Right lobe of liver (tissue), 6 donors: ENCODE results near the gene BCL2. TPM values are rescaled to one million over a fixed set of nuclear protein-coding genes. Genes with fewer than 3 reads are reported as not detected.
A peak's percentile ranks its signal among the peaks of the same experiment; 100 is the strongest.

Source experiments
- ATAC-seq, 4 donors: fragments of 200-7000 bp; cut with Tn5 transposase; one replicate each; pipeline ENCODE4 v1.9.1; 2020; ENCODE audit warnings: mild to moderate bottlenecking in 4 of 4, moderate library complexity in 4 of 4
- DNase-seq, 3 donors: peaks; one replicate each; pipeline ENCODE4 v3.0.0-alpha.2; 2020
- H3K27ac ChIP-seq, 3 donors: fragments of 200-600 bp; one replicate each; pipeline ENCODE4 v1.8.0; 2022
- H3K27me3 ChIP-seq, 2 donors: fragments of 200-600 bp; one replicate each; pipeline ENCODE4 v1.8.0; 2022
- H3K36me3 ChIP-seq, 4 donors: fragments of 200-600 bp; sonication (generic) in 1 of 4; one replicate each; pipeline versions ENCODE4 v1.5.1 to v1.8.0; 2017 to 2022; ENCODE audit warnings: control low read depth in 1 of 4
- H3K4me1 ChIP-seq, 4 donors: fragments of 200-600 bp; sonication (generic) in 1 of 4; one replicate each; pipeline versions ENCODE4 v1.5.1 to v1.8.0; 2017 to 2022; ENCODE audit warnings: control low read depth in 1 of 4
- H3K4me3 ChIP-seq, 3 donors: fragments of 200-600 bp; one replicate each; pipeline ENCODE4 v1.8.0; 2022
- H3K9me3 ChIP-seq, 4 donors: fragments of 200-600 bp; sonication (generic) in 1 of 4; one replicate each; pipeline versions ENCODE4 v1.5.1 to v1.8.0; 2017 to 2022; ENCODE audit warnings: control low read depth in 1 of 4
- CTCF ChIP-seq, 4 donors: fragments of 200-600 bp in 3 of 4; fragments of 450-650 bp in 1 of 4; IDR thresholded peaks; one replicate each; pipeline versions ENCODE4 v1.5.1 to v1.8.0; 2016 to 2022; ENCODE audit warnings: antibody characterized with exemption in 4 of 4, mild to moderate bottlenecking in 2 of 4
- POLR2A ChIP-seq: fragments of 450-650 bp; IDR thresholded peaks from one replicate; pipeline ENCODE4 v1.6.1; 2017; ENCODE audit warnings: antibody characterized with exemption, mild to moderate bottlenecking
- WGBS: methylation state at CpG from one replicate; pipeline ENCODE4 v1.1.6; 2018; ENCODE audit warnings: low coverage, low lambda C conversion rate; ENCODE audit not compliant: insufficient coverage; ENCODE audit errors: missing lambda C conversion rate; 5-methylcytosine and 5-hydroxymethylcytosine counted together
- intact Hi-C, 2 donors: fragments of 100-400 bp; cut with DNase I; formaldehyde crosslinking; loops; one replicate each; pipeline versions ENCODE4 v1.11.2 to v1.14.1; 2022
- total RNA-seq, 6 experiments: library from RNA; depleted of rRNA in 2 of 6; stranded (reverse); fragments of >200 nt in 2 of 6; fragmentation: NEBNext Ultra II Directional in 3 of 6; extraction: Animal tissue kit (Norgen Biotek cat#: 25700) in 3 of 6; gene quantifications; one replicate each; pipeline versions ENCODE4 v1.1.0 to v1.2.4, GENCODE V29; 2016 to 2023
- donor health status: DM: no; HTN: yes; CAD: no.
- donor health status: DM: no; HTN: no; CAD: no.
- donor health status: DM: no; HTN: no; CAD: no.
- donor health status: DM: no; HTN: yes; CAD: no.
- donor health status: DM: no; HTN: yes; CAD: no.

The BCL2 gene
- total RNA-seq, 6 experiments from 2014 or later: 0.73 to 4.7 (median 2.7) TPM

GRCh38 chr18:63126134-63127069 lies 193.2 kb downstream of the BCL2 start:
- no peak for ATAC-seq
- 56% methylated on average over 12 of the region's 12 CpGs for WGBS
- intact Hi-C loops: loop anchor here in 1 of 2 donors (10.0 kb wide), 1 partner anchor 208 kb away; no protein-coding TSS in a partner anchor

GRCh38 chr18:63120620-63121019 lies 198.9 kb downstream of the BCL2 start:
- whole genome bisulfite sequencing: 76% methylated on average over 4 of the region's 4 CpGs
- DNase-seq (no peak), ATAC-seq (no peak)
- Histone ChIP-seq H3K9me3 (no peaks in the 10 kb centered on the region), H3K27me3 (no peaks in the 10 kb centered on the region), H3K36me3 (no peaks in the 10 kb centered on the region), H3K27ac (no peak overlapping the region), H3K4me3 (no peak overlapping the region), H3K4me1 (no peaks in the 10 kb centered on the region)
- intact Hi-C loops: loop anchor here in 1 of 2 donors (10.0 kb wide), 1 partner anchor 214 kb away; no protein-coding TSS in a partner anchor
- no peak for TF ChIP-seq POLR2A
- no peak for TF ChIP-seq CTCF (IDR thresholded peaks at IDR 0.05)

More at GRCh38 chr18:63126134-63127069, 193.2 kb downstream of the BCL2 start:
- no peak overlapping the region for H3K27ac ChIP-seq
- no peak overlapping the region for H3K4me3 ChIP-seq
- no peaks in the 10 kb centered on the region for H3K27me3 ChIP-seq
- peaks cover 0 to 3% (median 1%) of the 10 kb centered on the region in 4 donors for H3K4me1 ChIP-seq
- TF ChIP-seq POLR2A: no peak
- TF ChIP-seq CTCF (IDR thresholded peaks at IDR 0.05): no peak
- no peak for DNase-seq
- no peaks in the 10 kb centered on the region for H3K36me3 ChIP-seq
- H3K9me3 ChIP-seq: no peaks in the 10 kb centered on the region

- intact Hi-C loops: loop anchor here in 1 of 2 donors (10.0 kb wide), 1 partner anchor 215 kb away; no protein-coding TSS in a partner anchor
- no peak for TF ChIP-seq POLR2A
- TF ChIP-seq CTCF (IDR thresholded peaks at IDR 0.05): peak; percentile 49 to 65 (median 57)
- H3K9me3 ChIP-seq: no peaks in the 10 kb centered on the region
- H3K36me3 ChIP-seq: no peaks in the 10 kb centered on the region
- no peak overlapping the region for H3K4me3 ChIP-seq
- peak in 2 of 3 donors; percentile 53 to 59 for DNase-seq
- 34% methylated on average over 3 of the region's 3 CpGs for WGBS
- H3K27ac ChIP-seq: no peak overlapping the region
- no peaks in the 10 kb centered on the region for H3K27me3 ChIP-seq
- ATAC-seq: peak; percentile 84 to 97 (median 92)
- no peaks in the 10 kb centered on the region for H3K4me1 ChIP-seq
Measured at GRCh38 chr18:63119647-63120046, 199.9 kb downstream of the BCL2 start.

GRCh38 chr18:63113899-63114565 lies 205.5 kb downstream of the BCL2 start:
- no peaks in the 10 kb centered on the region for H3K27me3 ChIP-seq
- H3K9me3 ChIP-seq: no peaks in the 10 kb centered on the region
- 54% methylated on average over 5 of the region's 5 CpGs for WGBS
- H3K4me3 ChIP-seq: no peak overlapping the region
- DNase-seq: no peak
- intact Hi-C loops: no loop called here
- no peak for TF ChIP-seq CTCF (IDR thresholded peaks at IDR 0.05)
- no peak for TF ChIP-seq POLR2A
- H3K36me3 ChIP-seq: no peaks in the 10 kb centered on the region
- H3K27ac ChIP-seq: no peak overlapping the region
- H3K4me1 ChIP-seq: no peaks in the 10 kb centered on the region
- no peak for ATAC-seq
